ENCODE data around the gene MID1.

The MID1 gene

GRCh38 chrX:10557166-10557565 lies 63.2 kb downstream of the MID1 start (continued):
- TF ChIP-seq ZBTB11 (tag by site-specific recombination; conservative IDR thresholded peaks at IDR 0.05; ENCODE audit: low read depth) = no peak

- Histone ChIP-seq H3K9me3 (ENCODE audit: control insufficient read depth, insufficient read depth, low read depth, low read length) (no peaks in the 10 kb centered on the region), H3K4me3 (ENCODE audit: low read depth, low read length) (no peak overlapping the region), H3K4me1 (ENCODE audit: control insufficient read depth, insufficient read depth, low read length) (no peaks in the 10 kb centered on the region), H3K27ac (ENCODE audit: extremely low read depth, low read depth, low read length) (no peak overlapping the region), H3K36me3 (ENCODE audit: control insufficient read depth in 2 of 2, insufficient read depth in 1 of 2, low read length in 2 of 2) (peaks cover 0 to 15% of the 10 kb centered on the region in 2 experiments; a peak in 1 of 3 replicates)
- no peak for TF ChIP-seq ZNF148 (tag by site-specific recombination; IDR thresholded peaks at IDR 0.05; ENCODE audit: borderline replicate concordance)
- 0 out of 2 replicates have a peak, but pooled peaks have one; percentile 20 for TF ChIP-seq ZNF843 (tag by site-specific recombination; IDR thresholded peaks at IDR 0.05)
- ChIA-PET CTCF (no interaction called here), POLR2A (no interaction called here)
These were observed 64.0 kb downstream of the MID1 start for GRCh38 chrX:10556405-10556804.

- CTCF ChIA-PET = interaction anchor here (0.6 kb wide), 1 partner anchor 94 kb away, joined by 4 read pairs; no protein-coding TSS in a partner anchor
- H3K4me3 ChIP-seq (ENCODE audit: low read depth, low read length) = no peak overlapping the region
- TF ChIP-seq ZNF658 (tag by site-specific recombination; IDR thresholded peaks at IDR 0.05) = no peak
- no peak for TF ChIP-seq ZNF626 (tag by site-specific recombination; IDR thresholded peaks at IDR 0.05)
- no peak for TF ChIP-seq ZNF624 (tag by site-specific recombination; IDR thresholded peaks at IDR 0.05)
- no peak for TF ChIP-seq ZNF558 (tag by site-specific recombination; IDR thresholded peaks at IDR 0.05)
- no peak for TF ChIP-seq SALL2 (tag by site-specific recombination; IDR thresholded peaks at IDR 0.05; ENCODE audit: borderline replicate concordance)
- TF ChIP-seq KLF1 (tag by site-specific recombination; IDR thresholded peaks at IDR 0.05) = no peak
- no peak for TF ChIP-seq ZSCAN5A (tag by site-specific recombination; IDR thresholded peaks at IDR 0.05)
- no peak for TF ChIP-seq ZBTB21 (tag by site-specific recombination; IDR thresholded peaks at IDR 0.05)
- TF ChIP-seq ZNF664 (tag by site-specific recombination; IDR thresholded peaks at IDR 0.05) = no peak
- TF ChIP-seq ZNF354C (tag by site-specific recombination; IDR thresholded peaks at IDR 0.05; ENCODE audit: borderline replicate concordance, low read depth) = no peak
- no peak for TF ChIP-seq SP7 (tag by site-specific recombination; IDR thresholded peaks at IDR 0.05)
- no peak for TF ChIP-seq ZNF521 (tag by site-specific recombination; IDR thresholded peaks at IDR 0.05)
- no peak for TF ChIP-seq GFI1B (tag by site-specific recombination; IDR thresholded peaks at IDR 0.05)
These were observed 64.5 kb downstream of the MID1 start for GRCh38 chrX:10555846-10556245.

More at GRCh38 chrX:10555846-10556245, 64.5 kb downstream of the MID1 start:
- Histone ChIP-seq H3K4me1 (ENCODE audit: control insufficient read depth, insufficient read depth, low read length) (no peaks in the 10 kb centered on the region), H3K27ac (ENCODE audit: extremely low read depth, low read depth, low read length) (no peak overlapping the region), H3K36me3 (ENCODE audit: control insufficient read depth in 2 of 2, insufficient read depth in 1 of 2, low read length in 2 of 2) (peaks cover 0 to 15% of the 10 kb centered on the region in 2 experiments; a peak in 1 of 3 replicates), H3K9me3 (ENCODE audit: control insufficient read depth, insufficient read depth, low read depth, low read length) (no peaks in the 10 kb centered on the region)
- POLR2A ChIA-PET = no interaction called here
